Measurements from ENCODE around the gene NUDT21.

NUDT21 gene

GRCh38 chr16:56447286-56447685, 3.8 kb downstream of the NUDT21 start:
- Histone ChIP-seq H3K4me3 (replicated peaks; ENCODE audit: insufficient read depth, low read length) (no peak overlapping the region), H3K27me3 (ENCODE audit: insufficient read depth, poor library complexity, severe bottlenecking) (no peaks in the 10 kb centered on the region), H3K27ac (replicated peaks) (no peak overlapping the region)
- DNase-seq (ENCODE audit: low read depth in 1 of 2, low spot score in 1 of 2): no peak
- TF ChIP-seq REST (IDR thresholded peaks at IDR 0.05; ENCODE audit: insufficient replicate concordance, low read depth) (no peak), CTCF (IDR thresholded peaks at IDR 0.05; ENCODE audit: insufficient read depth, low read length) (no peak), SPI1 (IDR thresholded peaks at IDR 0.05; ENCODE audit: borderline replicate concordance, low read depth) (no peak), GABPA (IDR thresholded peaks at IDR 0.05; ENCODE audit: low read depth) (no peak), POLR2AphosphoS5 (IDR thresholded peaks at IDR 0.05; ENCODE audit: low read depth) (no peak)

- H3K27ac ChIP-seq (replicated peaks): no peak overlapping the region
- no peak for DNase-seq (ENCODE audit: low read depth in 1 of 2, low spot score in 1 of 2)
- H3K4me3 ChIP-seq (replicated peaks; ENCODE audit: insufficient read depth, low read length): no peak overlapping the region
- TF ChIP-seq REST (IDR thresholded peaks at IDR 0.05; ENCODE audit: insufficient replicate concordance, low read depth): no peak
- TF ChIP-seq CTCF (IDR thresholded peaks at IDR 0.05; ENCODE audit: insufficient read depth, low read length): no peak
- TF ChIP-seq SPI1 (IDR thresholded peaks at IDR 0.05; ENCODE audit: borderline replicate concordance, low read depth): no peak
- no peak for TF ChIP-seq GABPA (IDR thresholded peaks at IDR 0.05; ENCODE audit: low read depth)
- TF ChIP-seq POLR2AphosphoS5 (IDR thresholded peaks at IDR 0.05; ENCODE audit: low read depth): no peak
- no peaks in the 10 kb centered on the region for H3K27me3 ChIP-seq (ENCODE audit: insufficient read depth, poor library complexity, severe bottlenecking)
Observed at GRCh38 chr16:56438038-56438437, 13.1 kb downstream of the NUDT21 start.

- H3K4me3 ChIP-seq (replicated peaks; ENCODE audit: insufficient read depth, low read length): no peak overlapping the region
- TF ChIP-seq POLR2AphosphoS5 (IDR thresholded peaks at IDR 0.05; ENCODE audit: low read depth): no peak
- TF ChIP-seq REST (IDR thresholded peaks at IDR 0.05; ENCODE audit: insufficient replicate concordance, low read depth): no peak
- no peak for TF ChIP-seq GABPA (IDR thresholded peaks at IDR 0.05; ENCODE audit: low read depth)
- no peak for TF ChIP-seq SPI1 (IDR thresholded peaks at IDR 0.05; ENCODE audit: borderline replicate concordance, low read depth)
- TF ChIP-seq CTCF (IDR thresholded peaks at IDR 0.05; ENCODE audit: insufficient read depth, low read length): no peak
- H3K27me3 ChIP-seq (ENCODE audit: insufficient read depth, poor library complexity, severe bottlenecking): no peaks in the 10 kb centered on the region
- DNase-seq (ENCODE audit: low read depth in 1 of 2, low spot score in 1 of 2): no peak
- no peak overlapping the region for H3K27ac ChIP-seq (replicated peaks)
Observed at GRCh38 chr16:56436258-56436657, 14.9 kb downstream of the NUDT21 start.

Data from HL-60 (cell line).